K562 (cell line): ENCODE measurements around the gene ZNF407. TPM values are rescaled to one million over a fixed set of nuclear protein-coding genes. Genes with fewer than 3 reads are reported as not detected.
A peak's percentile ranks its signal among the peaks of the same experiment; 100 is the strongest.

Experiments used
- ATAC-seq: fragments of 200-7000 bp; cut with Tn5 transposase; 3 replicates; pipeline ENCODE4 v1.9.1; 2020; ENCODE audit warnings: moderate library complexity
- BruUV-seq: library from RNA; stranded (reverse); fragments of 400-500 nt; replicated peaks from 2 replicates; lab custom pipeline; 2021; lab: Mats Ljungman, UMichigan
- CTCF ChIA-PET: fragments of 300-600 bp; formaldehyde crosslinking; extraction: SDS; loops from one replicate; lab custom pipeline; 2021; ENCODE audit warnings: low intra/inter-chr PET ratio; lab: Yijun Ruan, JAX
- POLR2A ChIA-PET: fragments of 300-600, 350-650 bp; sonication (Branson Sonifier 250); formaldehyde crosslinking; extraction: SDS; loops from one replicate; lab custom pipeline; 2021; ENCODE audit warnings: antibody characterized with exemption, inconsistent platforms; lab: Yijun Ruan, JAX
- DNase-seq, 4 experiments: peaks; one replicate each; pipeline versions ENCODE4 v3.0.0 to v3.0.0-alpha.2; 2011 to 2018; ENCODE audit warnings: low spot score in 3 of 4, mixed read lengths in 3 of 4; ENCODE audit errors: extremely low read depth in 1 of 4
- FAIRE-seq: peaks from 2 replicates; lab custom pipeline; 2011; peaks lifted over from hg19 to GRCh38; lab: Jason Lieb, UNC
- H2AFZ ChIP-seq: 2 replicates; pipeline ENCODE4 v1.6.0; 2011; ENCODE audit warnings: low read depth, low read length, control low read depth, inconsistent platforms
- H3K27ac ChIP-seq: fragments of 200-600 bp; 3 replicates; pipeline ENCODE4 v1.8.0; 2011; ENCODE audit warnings: low read depth, mild to moderate bottlenecking, control low read depth, inconsistent platforms, low read length, moderate library complexity, mixed read lengths; ENCODE audit errors: extremely low read depth
- H3K27me3 ChIP-seq, 2 experiments: fragments of 300-600 bp in 1 of 2; 2 replicates in 1 of 2; 3 replicates in 1 of 2; pipeline versions ENCODE4 v1.6.0 to v1.8.0; 2011; ENCODE audit warnings: inconsistent platforms in 2 of 2, low read length in 2 of 2, mild to moderate bottlenecking in 1 of 2, mixed read lengths in 1 of 2, moderate library complexity in 1 of 2; ENCODE audit not compliant: control insufficient read depth in 2 of 2, insufficient read depth in 2 of 2
- H3K36me3 ChIP-seq: fragments of 300-600 bp; 3 replicates; pipeline ENCODE4 v1.8.0; 2011; ENCODE audit warnings: mild to moderate bottlenecking, low read length, inconsistent platforms; ENCODE audit not compliant: control insufficient read depth, insufficient read depth
- H3K4me1 ChIP-seq, 2 experiments: fragments of 200-600 bp in 1 of 2; replicated peaks in 1 of 2; 2 replicates in 1 of 2; 3 replicates in 1 of 2; pipeline versions ENCODE4 v1.5.1 to v1.8.0; 2011; ENCODE audit warnings: inconsistent platforms in 2 of 2, low read length in 2 of 2, mild to moderate bottlenecking in 1 of 2, mixed read lengths in 1 of 2, moderate library complexity in 1 of 2; ENCODE audit not compliant: control insufficient read depth in 2 of 2, insufficient read depth in 2 of 2
- H3K4me2 ChIP-seq: 2 replicates; pipeline ENCODE4 v1.6.1; 2011; ENCODE audit warnings: low read length, control low read depth, inconsistent platforms, mixed read lengths; ENCODE audit not compliant: insufficient read depth
- H3K4me3 ChIP-seq: fragments of 200-600 bp; sonication (generic), shearing (Covaris generic); 2 replicates; pipeline ENCODE4 v1.5.1; 2016; ENCODE audit warnings: control low read depth, inconsistent platforms
- H3K79me2 ChIP-seq: fragments of 200-600 bp; 3 replicates; pipeline ENCODE4 v1.8.0; 2011; ENCODE audit warnings: low read length, inconsistent platforms; ENCODE audit not compliant: control insufficient read depth, insufficient read depth
- H3K9ac ChIP-seq, 2 experiments: 2 replicates each; pipeline versions ENCODE4 v1.6.0 to v1.6.1; 2011; ENCODE audit warnings: low read depth in 2 of 2, low read length in 2 of 2, control low read depth in 1 of 2, inconsistent platforms in 1 of 2, mild to moderate bottlenecking in 1 of 2, mixed read lengths in 1 of 2; ENCODE audit not compliant: insufficient read depth in 1 of 2
- H3K9me1 ChIP-seq: one replicate; pipeline ENCODE4 v1.6.0; 2011; ENCODE audit warnings: inconsistent platforms, mild to moderate bottlenecking, low read length, moderate library complexity; ENCODE audit not compliant: control insufficient read depth, insufficient read depth
- H3K9me3 ChIP-seq: replicated peaks from 2 replicates; pipeline ENCODE4 v1.5.1; 2011; ENCODE audit warnings: low read depth, low read length, inconsistent platforms; ENCODE audit not compliant: control insufficient read depth, insufficient read depth
- H4K20me1 ChIP-seq: replicated peaks from 2 replicates; pipeline ENCODE4 v1.6.1; 2011; ENCODE audit warnings: low read length, inconsistent platforms, mixed read lengths; ENCODE audit not compliant: control insufficient read depth, insufficient read depth
- LEF1 ChIP-seq: fragments of 450-650 bp; IDR thresholded peaks from 2 replicates; pipeline ENCODE4 v1.6.1; 2016; ENCODE audit warnings: mild to moderate bottlenecking
- NFE2L1 ChIP-seq: fragments of 450-650 bp; IDR thresholded peaks from 2 replicates; pipeline ENCODE4 v1.6.1; 2016; ENCODE audit warnings: missing genetic modification characterization, low read depth, mild to moderate bottlenecking, missing compliant biosample characterization, moderate library complexity, borderline replicate concordance
- POU5F1 ChIP-seq: fragments of 150-350 bp; IDR thresholded peaks from 2 replicates; pipeline ENCODE4 v1.6.1; 2014; ENCODE audit warnings: borderline replicate concordance, low read length, low read depth, mild to moderate bottlenecking; ENCODE audit not compliant: partially characterized antibody
- SOX6 ChIP-seq: fragments of 450-650 bp; IDR thresholded peaks from 2 replicates; pipeline ENCODE4 v1.6.1; 2014; ENCODE audit warnings: mild to moderate bottlenecking
- STAT5B ChIP-seq: fragments of 250-450 bp; sonication (Bioruptor Pico); IDR thresholded peaks from 2 replicates; pipeline ENCODE4 v1.8.0; 2021; ENCODE audit warnings: mild to moderate bottlenecking, inconsistent platforms
- TBP ChIP-seq: optimal IDR thresholded peaks from 2 replicates; pipeline ENCODE3; 2011; ENCODE audit warnings: low read depth, low read length, improper control_type of control experiment
- TCF3 ChIP-seq: sonication (generic); formaldehyde crosslinking; IDR thresholded peaks from 2 replicates; pipeline ENCODE4 v1.4.0; 2020; ENCODE audit warnings: mild to moderate bottlenecking, missing genetic modification reagents
- XRCC4 ChIP-seq: IDR thresholded peaks from one replicate; pipeline ENCODE4 v1.6.1; 2011; ENCODE audit not compliant: insufficient read depth, insufficient read length; ENCODE audit errors: extremely low read depth
- ZBTB33 ChIP-seq: sonication (generic); formaldehyde crosslinking; IDR thresholded peaks from 2 replicates; pipeline ENCODE4 v1.8.1; 2023; ENCODE audit warnings: mild to moderate bottlenecking, missing genetic modification reagents
- ZNF253 ChIP-seq: fragments of 250-450 bp; sonication (Bioruptor Pico); conservative IDR thresholded peaks from 2 replicates; pipeline ENCODE4 v1.6.1; 2021; ENCODE audit warnings: mild to moderate bottlenecking
- ZNF280A ChIP-seq: fragments of 450-650 bp; IDR thresholded peaks from 2 replicates; pipeline ENCODE4 v1.6.1; 2018; ENCODE audit warnings: mild to moderate bottlenecking, low read depth; ENCODE audit not compliant: partially characterized antibody
- WGBS: fragments of 100-300 bp; shearing (Covaris generic); methylation state at CpG from one replicate; pipeline ENCODE4 v1.1.6; 2016; ENCODE audit warnings: low coverage, mixed read lengths; ENCODE audit not compliant: insufficient coverage; ENCODE audit errors: missing lambda C conversion rate; 5-methylcytosine and 5-hydroxymethylcytosine counted together
- in situ Hi-C: fragments of 300-500 bp; cut with MboI; formaldehyde crosslinking; loops from 4 replicates; pipeline ENCODE4 v1.15.0; 2018; ENCODE audit warnings: inconsistent platforms, mixed read lengths
- intact Hi-C: fragments of 100-400 bp; cut with micrococcal nuclease; formaldehyde crosslinking; loops from 2 replicates; pipeline ENCODE4 v1.14.2; 2022
- polyA plus RNA-seq, 8 experiments: library from polyadenylated mRNA; depleted of rRNA in 4 of 8; stranded (reverse) in 5 of 8; unstranded in 3 of 8; fragments of >200 nt; fragmentation: Nextera tagmentation in 2 of 8; fragmentation: Illumina TruSeq in 1 of 8; extraction: Ambion mirVana in 2 of 8; extraction: Trizol in 1 of 8; gene quantifications; 2 replicates each; pipeline versions ENCODE4 v1.2.1 to v1.2.3, GENCODE V29; 2011 to 2014; ENCODE audit warnings: inconsistent platforms in 1 of 8, missing spikeins in 1 of 8
- total RNA-seq, 7 experiments: library from RNA; depleted of rRNA in 6 of 7; stranded (reverse); fragments of >200 nt in 6 of 7; fragmentation: Illumina TruSeq in 2 of 7; extraction: Trizol in 2 of 7; gene quantifications; 2 replicates each; pipeline versions ENCODE4 v1.2.1 to v1.2.3, GENCODE V29; 2011 to 2021; ENCODE audit warnings: low replicate concordance in 1 of 7

Gene ZNF407
- total and polyA plus RNA-seq, 9 of the 15 experiments (the other 6 are each of a cell fraction or from before 2014, with no cell fraction given), result 0.21 to 5.4 (median 2.3) TPM

- H3K4me2 ChIP-seq, result no peak overlapping the region
- no peak overlapping the region; the same call in 2 of the 3 replicates for H3K27ac ChIP-seq
- DNase-seq, result no peak
- H3K9me3 ChIP-seq, result no peaks in the 10 kb centered on the region
- 0 out of 2 replicates have a peak overlapping the region, but pooled peaks have one; percentile 38 for H2AFZ ChIP-seq
- no peaks in the 10 kb centered on the region; a peak in 1 of 5 replicates for H3K4me1 ChIP-seq
- no peak for ATAC-seq
- no peak overlapping the region for H3K9ac ChIP-seq
- intact Hi-C loops (no loop called here), in situ Hi-C loops (no loop called here)
- H3K4me3 ChIP-seq, result no peak overlapping the region
- no peaks in the 10 kb centered on the region for H3K9me1 ChIP-seq
- 53% methylated on average over 4 of the region's 6 CpGs for WGBS
- no peaks in the 10 kb centered on the region for H3K36me3 ChIP-seq
- CTCF ChIA-PET, result no interaction called here
- no peaks in the 10 kb centered on the region for H3K79me2 ChIP-seq
- POLR2A ChIA-PET, result no interaction called here
- BruUV-seq, result no TSS peak
- no peaks in the 10 kb centered on the region for H3K27me3 ChIP-seq
- no peaks in the 10 kb centered on the region for H4K20me1 ChIP-seq
- no peak for FAIRE-seq
- TF ChIP-seq ZBTB33, result 0 out of 2 replicates have a peak, but pooled peaks have one; percentile 21
- TF ChIP-seq SOX6, result no peak
- TF ChIP-seq STAT5B (CRISPR knock-in tag), result no peak
Observed at GRCh38 chr18:74797577-74798151, 200.0 kb downstream of the ZNF407 start.

- ATAC-seq, result no peak
- H3K27me3 ChIP-seq, result no peaks in the 10 kb centered on the region
- no peak overlapping the region for H3K9ac ChIP-seq
- WGBS, result 91% methylated on average over 1 of the region's 2 CpGs
- FAIRE-seq, result no peak
- H3K79me2 ChIP-seq, result no peaks in the 10 kb centered on the region
- CTCF ChIA-PET, result no interaction called here
- in situ Hi-C loops, result no loop called here
- H3K4me2 ChIP-seq, result no peak overlapping the region
- no peak overlapping the region for H3K27ac ChIP-seq
- TF ChIP-seq NFE2L1 (tag) (no peak), TBP (no peak), LEF1 (no peak), ZNF253 (no peak), POU5F1 (no peak), ZNF280A (no peak), TCF3 (CRISPR knock-in tag) (no peak), XRCC4 (no peak)
- H3K4me1 ChIP-seq, result peaks cover 0 to 9% of the 10 kb centered on the region in 2 experiments; a peak in 1 of 5 replicates
- H3K9me3 ChIP-seq, result no peaks in the 10 kb centered on the region
- H3K36me3 ChIP-seq, result no peaks in the 10 kb centered on the region
- POLR2A ChIA-PET, result no interaction called here
- no TSS peak for BruUV-seq
- H2AFZ ChIP-seq, result no peak overlapping the region
- intact Hi-C loops, result no loop called here
- H3K4me3 ChIP-seq, result no peak overlapping the region
- H4K20me1 ChIP-seq, result no peaks in the 10 kb centered on the region
- DNase-seq, result no peak
- no peaks in the 10 kb centered on the region for H3K9me1 ChIP-seq
Observed at GRCh38 chr18:74799542-74799941, 201.9 kb downstream of the ZNF407 start.
